GM18508 (cell line): ENCODE results near the gene CAST.
"Not testable (repeated sequence)": the region's sequence is repeated elsewhere in the genome, so short reads cannot be mapped to it uniquely, and the experiment has no call there.

ENCODE experiments used
- ATAC-seq: cut with Tn5 transposase; IDR thresholded peaks from one replicate; pipeline ENCODE4 v1.9.1; 2021; ENCODE audit warnings: moderate number of reproducible peaks; ENCODE audit not compliant: insufficient read depth, unreplicated experiment

The CAST gene

GRCh38 chr5:96768708-96769251 is 106.6 kb downstream of the CAST start:
- ATAC-seq: no peak

- no peak for ATAC-seq
These were observed 109.2 kb downstream of the CAST start for GRCh38 chr5:96771395-96771794.

GRCh38 chr5:96772111-96772510 is 109.9 kb downstream of the CAST start:
- ATAC-seq: no peak

GRCh38 chr5:96772542-96772941 is 110.4 kb downstream of the CAST start:
- no peak for ATAC-seq

GRCh38 chr5:96775050-96775449 is 112.9 kb downstream of the CAST start:
- ATAC-seq: no peak

GRCh38 chr5:96775689-96776088 is 113.5 kb downstream of the CAST start:
- no peak for ATAC-seq

GRCh38 chr5:96776621-96777020 is 114.4 kb downstream of the CAST start:
- no peak for ATAC-seq

GRCh38 chr5:96778409-96778808 is 116.2 kb downstream of the CAST start:
- no peak for ATAC-seq

GRCh38 chr5:96780626-96781025 is 118.5 kb downstream of the CAST start:
- no peak for ATAC-seq

GRCh38 chr5:96781031-96781971 is 119.1 kb downstream of the CAST start:
- ATAC-seq: no peak

GRCh38 chr5:96783326-96783725 is 121.2 kb downstream of the CAST start:
- ATAC-seq: no peak

GRCh38 chr5:96785326-96786109 is 123.3 kb downstream of the CAST start:
- no peak for ATAC-seq

- no peak for ATAC-seq
These were observed 126.1 kb downstream of the CAST start for GRCh38 chr5:96788112-96788749.

GRCh38 chr5:96789794-96790330 is 127.7 kb downstream of the CAST start:
- ATAC-seq: no peak

- no peak for ATAC-seq
These were observed 128.9 kb downstream of the CAST start for GRCh38 chr5:96790961-96791504.

GRCh38 chr5:96794757-96795156 is 132.6 kb downstream of the CAST start:
- no peak for ATAC-seq

- no peak for ATAC-seq
These were observed 133.4 kb downstream of the CAST start for GRCh38 chr5:96795626-96796025.

GRCh38 chr5:96796434-96796833 is 134.3 kb downstream of the CAST start:
- no peak for ATAC-seq

- not testable (repeated sequence) for ATAC-seq
These were observed 139.5 kb downstream of the CAST start for GRCh38 chr5:96801718-96802117.

GRCh38 chr5:96807075-96807654 is 145.0 kb downstream of the CAST start:
- ATAC-seq: no peak
